ENCODE results near the gene LILRB3. TPM values are rescaled to one million over a fixed set of nuclear protein-coding genes. Genes with fewer than 3 reads are reported as not detected.
"Not testable (repeated sequence)": the region's sequence is repeated elsewhere in the genome, so short reads cannot be mapped to it uniquely, and the experiment has no call there.

Gene LILRB3
- total RNA-seq, 1 donor from 2014 or later: not detected

DNA sequence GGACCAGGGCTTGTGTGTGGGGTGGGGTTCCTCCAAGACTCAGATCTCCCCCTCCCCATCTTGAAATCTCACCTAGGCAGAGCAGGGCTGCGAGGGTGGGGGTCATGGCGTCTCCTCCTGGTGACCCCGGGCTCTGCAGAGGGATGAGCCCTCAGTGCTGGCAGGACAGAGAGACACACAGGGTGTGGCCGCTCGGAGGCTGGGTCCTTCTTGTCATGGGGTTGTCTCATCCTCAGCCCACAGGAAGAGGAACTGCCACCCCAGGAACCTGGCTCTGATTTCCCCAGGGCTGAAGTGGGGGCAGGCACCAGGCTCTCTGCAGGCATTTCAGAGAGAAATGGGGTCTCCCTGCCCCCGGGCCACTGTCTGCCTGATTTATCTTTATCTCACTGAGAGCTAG lies 19.8 kb upstream of the LILRB3 start, which contains the start of gene LILRA6:
Gene LILRA6, minus strand, starts transcription at position 145 of the 400 bp plus-strand sequence.
- DNase-seq (ENCODE audit: low read depth): not testable (repeated sequence)

DNA sequence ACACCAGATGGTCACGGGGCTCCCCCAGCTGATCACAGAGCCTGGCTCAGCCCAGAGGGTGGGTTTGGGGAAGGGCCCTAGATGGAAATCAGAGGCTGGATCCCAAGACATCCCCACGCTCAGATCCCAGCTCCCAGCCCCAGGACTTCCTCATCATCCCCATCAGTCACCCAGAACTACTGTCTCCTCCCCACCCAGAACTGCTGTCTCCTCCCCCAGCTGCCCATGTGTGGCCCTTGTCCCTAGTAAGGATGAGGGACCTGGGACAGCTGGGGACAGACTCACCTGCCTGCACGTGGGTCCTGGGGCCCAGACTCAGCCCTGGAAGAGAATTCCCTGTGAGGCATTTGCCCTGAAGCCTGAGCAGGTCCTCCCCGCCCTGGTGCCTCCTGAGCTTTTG lies 19.4 kb upstream of the LILRB3 start:
- DNase-seq (ENCODE audit: low read depth): not testable (repeated sequence)

DNA sequence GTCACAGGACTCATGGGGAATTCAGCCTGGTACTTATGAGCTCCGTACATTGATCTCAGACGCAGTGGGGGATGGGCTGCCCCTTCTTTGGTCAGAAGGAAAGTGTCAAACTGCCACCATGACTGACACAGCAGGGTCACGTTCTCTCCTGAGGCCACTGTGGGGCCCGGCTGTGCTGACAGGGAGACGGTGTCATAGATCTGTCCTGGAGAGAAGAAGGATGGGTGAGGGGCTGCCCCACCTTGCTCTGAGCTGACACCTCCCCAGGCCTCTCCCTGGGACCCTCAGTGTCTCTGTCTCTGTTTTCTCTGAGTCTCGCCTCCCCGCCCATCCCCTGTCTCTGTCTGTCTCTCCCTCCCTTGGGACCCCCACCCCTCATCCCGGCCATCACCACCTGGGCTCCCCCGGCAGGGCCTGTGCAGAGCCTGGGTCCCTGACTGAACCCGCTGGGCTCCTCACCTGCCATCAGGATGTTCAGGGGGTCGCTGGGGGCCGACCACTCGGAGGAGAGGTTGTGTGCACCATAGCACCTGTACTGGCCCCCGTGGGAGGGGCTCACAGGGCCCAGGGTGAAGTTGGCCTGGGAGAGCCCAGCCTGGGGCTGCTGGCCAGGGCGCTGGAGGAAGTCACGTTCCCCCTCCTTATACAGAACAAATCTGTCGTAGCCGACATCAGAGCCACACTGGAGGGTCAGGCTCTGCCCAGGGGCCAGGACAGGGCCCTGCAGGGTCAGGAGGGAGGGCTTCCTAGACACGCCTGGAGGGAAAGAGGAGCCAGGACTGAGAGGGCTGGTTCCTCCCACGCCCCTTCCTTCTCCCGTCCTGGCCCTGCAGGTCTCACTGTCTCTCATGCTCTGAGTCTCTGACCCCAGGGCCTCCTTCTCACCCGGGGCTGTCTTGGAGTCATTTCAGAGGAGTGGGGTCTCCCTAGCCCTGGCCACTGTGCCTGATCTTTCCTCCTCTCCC lies 17.8 kb upstream of the LILRB3 start:
- DNase-seq (ENCODE audit: low read depth): not testable (repeated sequence)

DNA sequence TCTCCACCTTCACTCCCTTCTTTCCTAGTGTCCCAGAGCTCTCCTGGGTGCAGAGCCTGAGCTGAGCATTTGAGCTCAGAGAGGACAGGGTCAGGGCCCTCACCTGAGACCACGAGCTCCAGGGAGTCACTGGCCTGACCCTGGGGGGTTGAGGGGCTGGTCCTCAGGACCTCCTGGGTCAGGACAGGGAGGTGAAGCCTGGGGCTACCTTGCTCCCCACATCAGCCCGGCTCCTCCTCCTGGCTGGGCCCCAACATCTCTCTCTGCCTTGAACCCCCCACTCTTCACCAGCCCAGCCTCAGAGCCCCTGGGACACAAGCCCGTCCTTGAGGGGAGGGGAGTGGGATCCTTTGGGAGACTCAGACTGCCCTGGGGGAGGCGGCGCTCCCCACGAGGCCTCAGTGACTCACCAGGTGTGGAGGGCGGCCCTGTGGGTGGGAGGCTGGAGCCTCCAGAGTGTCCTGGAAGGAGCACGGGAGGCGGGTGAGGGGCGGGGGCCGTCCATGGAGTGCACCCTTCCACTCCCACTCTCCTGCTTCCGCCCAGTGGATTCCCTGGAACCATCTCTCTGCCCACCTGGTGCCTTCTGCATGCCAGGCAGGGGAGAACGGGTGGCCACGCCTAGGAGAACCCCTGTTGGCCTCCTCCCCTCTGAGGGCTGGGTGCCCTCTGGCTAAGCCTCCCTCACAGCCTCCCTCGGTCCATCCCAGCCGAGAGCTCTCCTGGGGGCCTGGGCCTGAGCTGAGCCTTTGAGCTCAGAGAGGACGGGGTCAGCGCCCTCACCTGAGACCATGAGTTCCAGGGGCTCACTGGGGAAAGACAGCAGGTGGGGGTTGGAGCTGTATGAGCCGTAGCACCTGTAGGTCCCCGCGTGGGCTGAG lies 16.9 kb upstream of the LILRB3 start:
- DNase-seq (ENCODE audit: low read depth): not testable (repeated sequence)

DNA sequence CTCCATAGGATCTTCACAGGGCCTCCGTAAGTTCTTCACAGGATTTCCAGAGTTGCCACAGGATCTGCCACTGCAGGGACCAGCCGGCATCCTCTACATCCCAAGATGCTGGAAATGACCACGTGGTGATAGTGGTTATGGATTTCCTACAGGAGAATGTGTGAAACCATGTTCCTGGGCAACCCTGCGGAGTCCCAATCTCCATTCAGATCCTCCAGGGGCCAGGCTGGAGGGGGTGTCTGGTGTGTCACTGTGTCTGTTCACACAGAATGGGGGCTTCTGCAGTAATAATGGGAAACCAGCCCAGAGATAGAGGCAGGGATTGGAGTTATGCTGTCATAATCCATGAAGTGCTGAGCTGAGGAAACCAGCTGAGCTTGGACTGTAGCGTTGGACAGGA lies 11.1 kb upstream of the LILRB3 start:
- no peak for DNase-seq (ENCODE audit: low read depth)

DNA sequence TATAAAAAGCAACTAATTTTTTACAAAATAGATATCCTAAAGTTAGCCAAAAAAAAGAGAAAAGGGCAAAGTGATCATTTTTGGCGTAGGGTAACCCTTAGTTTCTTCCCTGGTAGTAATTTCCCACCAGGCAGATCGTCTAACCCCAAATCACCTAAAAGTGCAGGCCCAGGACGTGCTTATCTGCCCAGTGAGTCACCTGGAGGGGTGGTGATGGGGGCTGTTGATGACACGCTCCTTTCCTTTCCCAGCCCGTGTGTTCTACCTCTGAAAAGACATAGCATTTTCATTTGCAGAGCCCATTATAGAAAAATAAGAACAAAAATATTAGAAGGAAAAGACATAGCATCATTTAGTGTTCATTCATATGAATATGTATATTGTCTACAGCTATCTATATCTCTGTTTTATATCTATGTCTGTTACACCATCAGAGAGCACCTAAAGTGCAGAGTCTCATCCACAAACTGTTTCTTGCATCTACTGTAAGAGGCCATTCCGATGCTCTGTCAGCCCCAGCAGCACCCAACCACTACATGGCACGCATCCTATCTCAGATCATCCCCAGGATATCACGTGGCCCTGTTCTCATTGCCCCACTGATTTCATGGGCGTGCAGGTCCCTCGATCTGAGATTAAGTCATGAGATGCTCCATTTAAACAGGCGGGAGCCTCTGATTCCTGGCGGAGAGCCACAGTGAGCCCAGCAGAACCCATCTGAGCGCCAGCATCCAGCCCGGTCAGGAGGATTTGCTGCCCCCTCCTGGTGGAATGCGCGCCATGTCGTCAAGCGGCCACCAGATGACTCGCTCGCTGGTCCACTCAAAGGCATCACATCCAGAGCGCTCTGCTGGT lies 8.5 kb upstream of the LILRB3 start:
- DNase-seq (ENCODE audit: low read depth): peak; percentile 78

DNA sequence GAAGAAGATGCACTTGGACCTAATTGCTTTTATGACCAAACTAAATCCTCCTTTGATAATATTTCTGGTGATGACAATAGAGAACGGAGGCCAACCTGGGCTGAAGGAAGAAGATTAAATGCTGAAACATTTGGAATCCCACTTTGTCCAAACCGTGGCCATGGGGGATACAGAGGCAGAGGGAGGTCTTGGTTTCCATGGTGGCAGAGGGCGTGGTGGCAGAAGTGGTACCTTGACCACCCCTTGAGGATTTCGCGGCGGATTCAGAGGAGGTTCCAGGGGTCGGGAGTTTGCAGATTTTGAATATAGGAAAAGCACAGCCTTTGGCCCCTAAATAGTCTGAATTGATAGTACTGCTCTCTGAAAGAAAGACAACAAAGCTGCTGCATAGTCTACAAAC lies 7.2 kb upstream of the LILRB3 start:
- no peak for DNase-seq (ENCODE audit: low read depth)

DNA sequence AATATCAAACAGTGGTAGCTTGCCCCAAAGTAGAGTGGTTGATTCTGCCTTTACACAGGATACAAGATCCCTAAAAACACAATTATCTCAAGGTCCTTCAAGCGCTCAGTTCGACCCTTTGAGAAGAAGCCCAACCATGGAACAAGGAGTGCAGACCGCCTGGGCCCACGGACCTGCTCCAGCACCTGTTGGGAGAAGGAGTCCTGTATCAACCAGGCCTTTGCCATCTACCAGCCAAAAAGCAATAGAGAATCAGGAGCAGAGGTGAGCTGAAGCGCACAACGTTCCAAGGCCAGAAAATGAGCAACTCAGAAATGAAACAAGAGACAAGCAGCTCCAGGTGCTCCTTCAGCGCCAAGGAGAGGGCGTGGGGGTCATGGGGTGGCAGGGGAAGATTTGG lies 6.3 kb upstream of the LILRB3 start:
- no peak for DNase-seq (ENCODE audit: low read depth)

DNA sequence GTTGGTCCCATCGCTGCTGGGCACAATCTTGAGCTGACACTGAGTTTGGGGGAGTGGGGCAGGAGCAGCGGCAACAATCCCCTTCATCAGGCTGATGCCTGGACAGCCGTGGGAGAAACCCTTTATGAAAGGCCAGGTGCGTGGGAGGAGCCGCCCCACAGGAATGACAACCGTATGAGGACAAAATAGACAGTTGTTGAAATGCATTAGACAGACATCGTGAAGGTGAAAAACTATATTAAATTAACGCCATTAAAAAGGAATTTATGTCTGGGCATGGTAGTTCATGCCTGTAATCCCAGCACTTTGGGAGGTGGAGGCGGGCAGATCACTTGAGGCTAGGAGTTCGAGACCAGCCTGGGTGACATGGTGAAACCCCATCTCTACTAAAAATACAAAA lies 1.8 kb upstream of the LILRB3 start:
- not testable (repeated sequence) for DNase-seq (ENCODE audit: low read depth)

DNA sequence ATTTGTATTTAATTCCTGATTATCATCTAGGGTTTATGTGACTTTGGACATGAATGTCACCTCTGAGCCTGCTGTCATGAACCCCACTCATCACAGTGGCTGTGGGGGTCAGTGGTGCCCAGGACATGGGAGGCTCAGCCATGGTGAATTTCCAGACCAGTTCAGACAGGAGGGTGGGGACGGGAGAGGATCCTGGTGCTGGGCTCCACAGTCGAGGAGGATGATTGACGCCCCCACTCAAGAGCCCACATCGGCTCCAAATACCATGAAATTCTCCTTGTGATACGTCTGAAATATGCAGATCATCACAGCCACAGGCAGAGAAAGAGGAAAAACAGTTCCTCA lies 1.1 kb upstream of the LILRB3 start:
- DNase-seq (ENCODE audit: low read depth): not testable (repeated sequence)

DNA sequence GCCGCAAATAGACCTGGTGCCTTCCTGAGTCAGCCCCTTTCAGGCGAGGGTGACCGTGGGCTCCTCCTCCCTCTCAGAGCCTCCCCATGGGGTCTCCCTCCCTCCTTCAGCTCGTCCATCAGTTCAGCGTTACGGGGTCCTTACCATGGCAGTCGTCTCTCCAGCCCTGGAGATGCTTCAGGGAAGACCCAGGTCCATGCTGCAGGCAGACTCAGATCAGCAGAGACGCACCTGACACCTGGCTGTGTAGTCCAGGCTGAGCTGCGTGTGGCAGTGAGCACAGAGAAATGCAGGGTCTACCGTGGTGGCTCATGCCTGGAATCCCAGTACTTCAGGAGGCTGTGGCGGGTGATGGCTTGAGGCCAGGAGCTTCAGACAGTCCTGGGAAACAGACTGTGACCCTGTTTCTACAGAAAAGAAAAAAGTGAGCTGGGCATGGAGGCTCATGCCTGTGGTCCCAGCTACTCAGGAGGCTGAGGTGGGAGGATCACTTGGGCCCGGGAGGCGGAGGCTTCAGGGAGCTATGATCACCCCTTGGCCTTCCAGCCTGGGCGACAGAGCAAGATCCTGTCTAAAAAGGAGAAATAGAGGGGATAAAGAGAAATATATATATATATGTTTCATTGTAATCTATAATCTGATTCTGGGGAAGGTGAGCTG lies 600 bp upstream of the LILRB3 start:
- DNase-seq (ENCODE audit: low read depth): not testable (repeated sequence)

DNA sequence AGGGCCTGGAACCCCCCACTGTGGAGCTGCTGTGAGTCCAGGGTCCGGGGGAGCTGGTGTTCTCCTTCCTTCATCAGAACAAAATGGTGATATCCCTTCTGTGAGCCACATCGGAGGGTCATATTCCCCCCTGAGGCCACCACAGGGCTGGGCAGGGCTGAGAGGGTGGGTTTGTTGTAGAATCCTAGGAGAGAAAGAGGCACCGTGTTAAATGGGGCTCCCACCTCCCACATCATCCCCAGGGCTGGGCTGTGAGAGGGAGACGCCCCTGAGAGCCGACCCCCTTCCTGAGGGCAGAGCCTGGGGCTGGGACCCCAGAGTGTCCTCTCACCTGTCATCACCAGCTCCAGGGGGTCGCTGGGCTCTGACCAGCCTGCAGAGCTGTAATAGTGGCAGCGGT lies 860 bp downstream of the LILRB3 start:
- DNase-seq (ENCODE audit: low read depth): not testable (repeated sequence)

DNA sequence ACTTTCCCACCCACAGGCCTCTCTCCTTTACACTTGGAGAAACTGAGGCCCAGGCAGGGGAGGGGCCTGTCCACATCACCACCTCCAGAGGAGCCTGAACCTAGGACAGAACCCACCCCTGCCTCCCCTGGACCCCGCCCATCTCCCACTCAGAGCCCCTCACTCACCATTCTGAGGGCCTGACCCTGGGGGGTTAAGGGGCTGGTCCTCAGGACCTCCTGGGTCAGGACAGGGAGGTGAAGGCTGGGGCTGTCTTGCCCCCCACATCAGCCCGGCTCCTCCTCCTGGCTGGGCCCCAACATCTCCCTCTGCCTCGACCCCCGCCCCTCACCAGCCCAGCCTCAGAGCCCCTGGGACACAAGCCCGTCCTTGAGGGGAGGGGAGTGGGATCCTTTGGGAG lies 3.1 kb downstream of the LILRB3 start:
- DNase-seq (ENCODE audit: low read depth): not testable (repeated sequence)

DNA sequence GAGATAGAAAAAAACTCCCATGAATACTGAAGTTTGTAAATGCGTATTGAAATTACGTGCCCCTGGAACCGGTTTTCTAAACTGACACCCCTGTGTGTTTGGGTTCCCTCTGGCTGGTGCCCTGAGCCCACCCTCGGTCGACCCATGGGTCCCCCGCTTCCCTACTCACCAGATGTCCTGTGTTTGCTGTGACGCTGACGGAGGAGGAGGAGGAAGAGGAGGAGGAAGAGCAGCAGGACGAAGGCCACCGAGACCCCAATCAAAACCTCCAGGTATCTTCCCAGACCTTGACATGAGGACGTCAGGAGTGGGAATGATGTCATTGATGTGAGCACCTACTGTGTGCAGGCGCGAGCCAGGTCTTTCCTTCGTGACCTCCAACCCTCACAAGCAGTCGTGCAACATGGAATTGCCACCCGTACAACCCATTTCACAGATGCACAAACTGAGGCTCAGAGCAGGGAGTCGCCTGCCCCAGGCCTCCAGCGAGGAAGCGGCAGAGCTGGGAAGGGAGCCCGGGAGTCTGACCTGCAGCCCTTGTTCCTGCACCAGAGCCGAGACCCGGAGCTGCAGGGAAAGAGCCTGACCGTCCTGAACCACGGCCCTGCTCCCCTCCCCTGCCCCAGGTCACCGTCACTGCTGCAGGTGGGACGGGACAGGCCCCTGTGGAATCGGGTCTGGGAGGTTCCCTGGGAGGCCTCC lies 3.7 kb downstream of the LILRB3 start:
- no peak for DNase-seq (ENCODE audit: low read depth)

DNA sequence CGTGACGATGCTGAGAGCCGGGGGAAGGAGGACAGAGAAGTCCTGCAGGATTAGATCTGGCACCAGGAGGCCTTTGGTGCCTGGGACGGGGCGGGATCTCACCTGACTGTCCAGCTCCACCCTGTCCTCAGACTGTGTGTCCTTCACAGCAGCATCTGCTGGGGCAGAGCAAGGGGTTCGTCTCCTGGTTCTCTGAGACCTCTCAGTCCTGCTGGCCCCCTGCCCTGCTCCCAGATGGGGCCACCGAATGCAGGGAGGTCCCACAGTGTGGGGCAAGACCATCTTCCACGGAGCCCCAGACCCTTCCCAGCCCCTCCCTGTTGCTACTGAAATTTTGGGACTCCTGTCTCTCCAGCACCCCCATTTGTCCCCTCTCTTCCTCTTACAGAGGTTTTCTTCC lies 4.5 kb downstream of the LILRB3 start:
- no peak for DNase-seq (ENCODE audit: low read depth)

DNA sequence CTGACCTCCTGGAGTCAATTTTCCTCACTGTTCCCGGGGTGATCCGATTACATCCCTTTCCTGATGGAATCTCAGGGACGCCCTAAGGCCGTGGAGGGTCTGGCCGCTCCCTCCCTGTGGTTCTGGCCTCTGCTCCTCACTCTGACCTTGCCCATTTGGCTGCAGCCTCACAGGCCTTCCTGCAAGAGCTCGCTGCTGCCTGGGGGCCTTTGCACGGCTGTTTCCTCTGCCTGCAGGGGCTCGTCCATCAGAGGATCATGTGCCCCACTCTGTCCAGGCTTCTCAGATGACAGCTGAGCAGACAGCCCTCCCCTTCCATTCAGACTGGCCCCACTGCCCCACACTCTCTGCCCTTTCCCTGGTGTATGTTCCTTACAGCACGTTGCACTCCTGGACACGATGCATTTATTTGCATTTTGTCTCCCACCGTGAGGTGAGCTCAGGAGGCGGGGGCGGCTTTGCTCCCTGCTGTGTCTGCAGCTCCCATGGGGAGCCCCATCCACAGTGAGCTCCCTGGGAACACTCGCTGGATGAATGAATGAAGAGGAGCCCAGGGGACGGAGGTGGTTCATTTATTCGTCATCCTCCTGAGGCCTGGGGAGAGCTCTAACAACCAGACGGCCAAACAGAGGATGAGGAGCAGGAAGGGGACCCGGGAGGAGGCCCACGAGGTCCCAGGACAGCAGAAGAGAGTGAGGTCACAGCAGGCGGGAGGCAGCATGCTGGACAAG lies 5.1 kb downstream of the LILRB3 start:
- DNase-seq (ENCODE audit: low read depth): not testable (repeated sequence)

DNA sequence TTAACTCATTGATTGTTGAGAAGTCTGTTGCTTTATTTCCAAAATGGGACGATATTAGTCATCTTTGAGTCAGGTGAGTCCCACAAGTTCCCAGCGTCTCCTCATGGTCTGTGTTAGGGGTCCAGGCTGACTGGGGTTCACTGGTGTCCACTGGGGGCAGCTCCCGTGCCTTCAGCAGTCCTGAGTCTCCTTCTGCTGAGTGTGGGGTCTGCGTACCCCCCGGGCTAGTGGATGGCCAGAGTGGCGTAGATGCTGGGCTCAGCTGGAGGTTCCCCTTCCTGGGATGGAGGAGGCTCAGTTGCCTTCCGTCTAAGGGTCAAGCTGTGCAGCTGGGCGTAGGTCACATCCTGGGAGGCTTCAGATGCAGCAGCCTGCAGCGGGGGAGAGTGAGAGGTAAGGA lies 5.9 kb downstream of the LILRB3 start:
- DNase-seq (ENCODE audit: low read depth): no peak

DNA sequence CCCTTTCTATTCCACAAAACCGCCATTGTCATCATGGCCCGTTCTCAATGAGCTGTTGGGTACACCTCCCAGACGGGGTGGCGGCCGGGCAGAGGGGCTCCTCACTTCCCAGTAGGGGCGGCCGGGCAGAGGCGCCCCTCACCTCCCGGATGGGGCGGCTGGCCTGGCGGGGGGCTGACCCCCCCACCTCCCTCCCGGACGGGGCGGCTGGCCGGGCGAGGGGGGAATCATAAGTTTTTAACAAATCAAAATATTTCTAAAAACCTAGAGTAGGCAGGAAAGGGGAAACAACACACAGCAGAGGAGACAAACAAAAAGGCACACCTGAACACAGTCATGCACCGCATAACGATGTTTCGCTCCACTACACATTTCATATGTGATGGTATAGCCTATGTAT lies 8.1 kb downstream of the LILRB3 start:
- DNase-seq (ENCODE audit: low read depth): not testable (repeated sequence)

DNA sequence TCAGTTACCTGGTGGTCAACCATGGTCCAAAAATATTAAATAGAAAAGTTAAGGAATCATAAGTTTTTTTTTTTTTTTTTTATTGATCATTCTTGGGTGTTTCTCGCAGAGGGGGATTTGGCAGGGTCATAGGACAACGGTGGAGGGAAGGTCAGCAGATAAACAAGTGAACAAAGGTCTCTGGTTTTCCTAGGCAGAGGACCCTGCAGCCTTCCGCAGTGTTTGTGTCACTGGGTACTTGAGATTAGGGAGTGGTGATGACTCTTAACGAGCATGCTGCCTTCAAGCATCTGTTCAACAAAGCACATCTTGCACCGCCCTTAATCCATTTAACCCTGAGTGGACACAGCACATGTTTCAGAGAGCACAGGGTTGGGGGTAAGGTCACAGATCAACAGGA lies 8.6 kb downstream of the LILRB3 start:
- not testable (repeated sequence) for DNase-seq (ENCODE audit: low read depth)
